Dermis blood vessel endothelial cell (primary cell): Measurements from ENCODE around the gene DNAJC4. TPM values are rescaled to one million over a fixed set of nuclear protein-coding genes. Genes with fewer than 3 reads are reported as not detected.
A peak's percentile ranks its signal among the peaks of the same experiment; 100 is the strongest.

Experiments used
- DNase-seq: peaks from one replicate; pipeline ENCODE4 v3.0.0; 2010
- total RNA-seq: library from RNA; depleted of rRNA; stranded (reverse); fragments of >200 nt; gene quantifications from 2 replicates; pipeline ENCODE4 v1.2.3, GENCODE V29; 2014

DNAJC4 gene
- total RNA-seq, 1 donor from 2014 or later = 17.4 TPM

DNA sequence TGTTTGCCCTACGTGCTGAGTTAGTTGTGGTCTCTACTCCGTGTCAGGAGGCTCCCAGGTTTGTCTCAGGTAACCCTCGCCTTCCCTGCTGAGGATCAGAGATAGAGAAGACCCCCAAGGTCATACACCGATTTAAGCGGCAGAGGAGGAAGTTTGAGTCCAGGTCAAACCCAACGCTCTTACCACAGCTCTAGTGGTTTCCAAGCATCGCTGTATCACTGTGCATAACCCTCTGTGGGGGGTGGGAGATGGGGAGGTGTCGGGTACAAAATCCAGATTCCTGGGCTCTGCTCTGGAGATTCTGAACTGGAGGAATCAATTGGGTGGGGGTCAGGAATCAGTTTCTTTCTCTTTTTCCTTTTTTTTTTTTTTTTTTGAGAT, 627 bp downstream of the DNAJC4 start:
- peak; percentile 23 for DNase-seq

DNA sequence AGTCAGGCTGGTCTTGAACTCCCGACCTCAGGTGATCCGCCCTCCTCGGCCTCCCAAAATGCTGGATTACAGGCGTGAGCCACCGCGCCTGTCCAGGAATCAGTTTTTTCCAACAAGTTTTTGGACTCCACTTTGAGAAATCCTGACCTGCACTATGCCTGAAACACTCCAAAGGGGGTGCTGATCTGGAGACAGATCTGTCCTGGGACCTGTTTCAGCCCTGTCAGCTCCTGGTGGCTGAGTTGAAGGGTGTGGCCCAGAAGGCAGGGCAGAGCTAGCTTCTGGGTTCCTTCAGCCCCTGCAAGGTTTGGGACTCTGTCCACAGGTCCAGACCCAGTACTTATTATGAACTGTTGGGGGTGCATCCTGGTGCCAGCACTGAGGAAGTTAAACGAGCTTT, 1.2 kb downstream of the DNAJC4 start:
- DNase-seq = no peak

GRCh38 chr11:64232182-64232966, 2.0 kb downstream of the DNAJC4 start:
- no peak for DNase-seq

GRCh38 chr11:64232967-64233315, 2.6 kb downstream of the DNAJC4 start:
- DNase-seq = no peak

GRCh38 chr11:64233913-64234586, 3.7 kb downstream of the DNAJC4 start, which contains the start of gene VEGFB:
TSS of gene VEGFB (plus strand) at chr11:64234584. CDS start at chr11:64234834, 250 bp downstream.
- DNase-seq = peak; percentile 63

DNA sequence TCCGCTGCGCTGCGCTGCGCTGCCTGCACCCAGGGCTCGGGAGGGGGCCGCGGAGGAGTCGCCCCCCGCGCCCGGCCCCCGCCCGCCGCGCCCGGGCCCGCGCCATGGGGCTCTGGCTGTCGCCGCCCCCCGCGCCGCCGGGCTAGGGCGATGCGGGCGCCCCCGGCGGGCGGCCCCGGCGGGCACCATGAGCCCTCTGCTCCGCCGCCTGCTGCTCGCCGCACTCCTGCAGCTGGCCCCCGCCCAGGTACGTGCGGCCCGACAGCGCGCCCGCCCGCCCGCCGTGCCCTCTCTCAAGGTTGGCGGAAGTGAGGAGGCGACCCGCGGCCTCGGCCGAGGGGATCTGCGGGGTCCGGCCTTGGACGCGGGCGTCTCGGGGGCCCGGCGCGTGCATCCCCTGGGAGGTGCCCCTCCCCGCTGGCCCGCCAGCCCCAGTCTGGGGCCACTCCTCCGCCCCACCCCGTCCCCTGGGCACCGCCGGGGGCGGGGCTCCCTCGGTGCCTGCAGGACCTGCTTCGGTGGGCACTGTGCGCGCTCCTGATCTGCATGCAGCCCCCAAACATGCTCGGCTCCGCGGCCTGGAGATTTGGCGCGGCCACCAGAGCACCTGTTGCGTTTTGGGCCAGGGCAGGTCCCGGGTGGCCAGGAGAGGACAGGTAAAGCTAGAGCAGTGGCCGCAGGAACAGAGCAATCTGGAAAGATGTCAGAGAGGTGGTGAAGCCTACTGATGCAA, 4.5 kb downstream of the DNAJC4 start:
- DNase-seq = peak; percentile 34

DNA sequence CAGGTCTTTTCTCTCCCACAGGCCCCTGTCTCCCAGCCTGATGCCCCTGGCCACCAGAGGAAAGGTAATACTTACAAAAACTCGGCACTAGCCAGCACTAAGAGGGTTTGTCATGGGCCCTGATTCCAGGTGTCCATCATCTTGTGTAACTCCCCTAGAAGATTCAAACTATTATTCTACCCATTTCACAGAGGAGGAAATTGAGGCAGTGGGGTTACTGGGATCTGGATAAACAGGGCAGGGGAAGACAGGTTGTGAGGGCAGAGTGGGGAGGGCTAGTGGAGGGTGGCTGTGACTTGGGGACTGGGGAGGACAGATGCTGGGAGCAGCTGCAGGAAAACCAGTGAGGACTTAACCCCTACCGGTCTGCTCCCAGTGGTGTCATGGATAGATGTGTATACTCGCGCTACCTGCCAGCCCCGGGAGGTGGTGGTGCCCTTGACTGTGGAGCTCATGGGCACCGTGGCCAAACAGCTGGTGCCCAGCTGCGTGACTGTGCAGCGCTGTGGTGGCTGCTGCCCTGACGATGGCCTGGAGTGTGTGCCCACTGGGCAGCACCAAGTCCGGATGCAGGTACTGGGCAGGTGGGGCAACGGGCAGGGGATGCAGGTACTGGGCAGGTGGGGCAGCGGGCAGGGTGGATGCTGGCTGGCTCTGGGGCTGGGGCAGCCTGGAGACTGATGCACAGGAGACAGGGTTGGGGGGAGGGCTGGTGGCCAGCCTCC, 5.3 kb downstream of the DNAJC4 start:
- DNase-seq = no peak

- DNase-seq = no peak
These were observed 7.2 kb downstream of the DNAJC4 start for GRCh38 chr11:64237484-64237951.

- no peak for DNase-seq
These were observed 7.7 kb downstream of the DNAJC4 start for GRCh38 chr11:64238076-64238475.

DNA sequence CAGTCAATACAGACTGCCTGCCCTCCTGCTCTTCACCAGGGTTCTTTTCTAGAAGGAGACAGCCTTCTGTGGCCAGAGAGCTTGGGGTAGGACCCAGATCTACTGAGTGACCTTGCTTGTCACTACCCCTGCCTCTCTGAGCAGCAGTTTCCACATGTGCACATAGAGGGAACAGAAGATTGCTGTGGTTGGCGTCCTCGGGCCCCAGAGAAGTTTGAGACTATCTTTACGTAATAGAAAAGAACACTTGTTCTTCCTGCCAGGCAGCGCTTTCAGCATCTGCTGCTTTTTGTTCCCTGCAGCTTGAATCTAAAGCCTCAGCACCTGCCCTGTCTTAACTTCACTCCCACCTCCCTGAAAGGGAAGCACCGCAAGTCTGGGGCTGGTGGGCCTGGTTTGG, 8.7 kb downstream of the DNAJC4 start:
- no peak for DNase-seq

DNA sequence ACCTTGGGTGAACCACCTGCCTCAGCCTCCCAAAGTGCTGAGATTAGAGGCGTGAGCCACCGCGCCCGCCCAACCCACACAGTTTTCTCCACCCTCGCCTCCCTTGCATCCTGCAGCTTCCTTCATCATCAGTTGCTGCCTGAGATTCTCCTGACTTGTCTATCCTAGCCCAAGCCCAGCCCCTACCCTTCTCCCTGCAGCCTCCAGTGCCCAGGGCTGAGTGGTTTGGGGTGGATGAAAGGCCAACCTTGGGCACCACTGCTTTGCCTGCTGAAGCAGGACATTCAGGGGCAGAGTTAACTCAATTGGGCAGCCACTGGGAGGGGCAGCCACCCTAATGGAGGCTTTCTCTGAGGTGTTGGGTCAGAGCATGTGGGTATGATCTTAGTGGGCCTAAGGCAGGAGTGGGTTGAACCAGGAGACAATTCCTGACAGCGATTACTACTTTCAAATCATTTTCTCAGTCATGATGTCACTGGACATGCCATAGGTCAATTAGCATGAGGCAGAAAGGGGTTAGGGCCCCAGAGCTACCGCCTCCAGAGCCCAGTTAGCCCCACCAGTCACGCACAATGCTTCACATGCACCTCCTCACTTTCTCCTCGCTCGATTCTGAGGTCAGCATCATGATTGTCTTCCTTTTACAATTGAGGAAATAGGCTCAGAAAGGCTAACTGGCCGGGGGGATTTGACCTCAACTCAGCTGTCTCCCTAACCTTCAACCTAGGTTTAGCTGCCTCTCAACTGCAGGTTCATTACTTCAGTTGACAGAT, 9.5 kb downstream of the DNAJC4 start:
- no peak for DNase-seq

GRCh38 chr11:64240435-64241240, 10.3 kb downstream of the DNAJC4 start, which contains the start of gene FKBP2:
TSS of gene FKBP2 (plus strand) at chr11:64241095. CDS start at chr11:64242388, 1,293 bp downstream.
- peak; percentile 98 for DNase-seq

DNA sequence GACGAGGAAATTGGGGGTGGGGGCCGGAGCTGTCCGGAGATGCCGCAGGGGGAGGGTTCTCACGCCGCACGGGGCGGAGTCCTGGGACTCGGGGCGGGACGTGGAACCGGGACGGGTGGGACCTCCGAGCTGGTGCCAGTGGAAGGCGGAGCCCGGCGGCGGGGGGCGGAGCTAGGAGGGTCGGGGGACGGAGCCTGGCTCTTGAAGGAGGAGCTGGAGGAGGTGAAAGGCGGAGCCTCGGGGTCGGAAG, 10.8 kb downstream of the DNAJC4 start:
- peak; percentile 100 for DNase-seq

- peak; percentile 52 for DNase-seq
These were observed 11.4 kb downstream of the DNAJC4 start for GRCh38 chr11:64241491-64242374.

GRCh38 chr11:64243236-64243854, 13.0 kb downstream of the DNAJC4 start:
- no peak for DNase-seq

- no peak for DNase-seq
These were observed 13.8 kb downstream of the DNAJC4 start for GRCh38 chr11:64244107-64244506.

GRCh38 chr11:64244966-64245365, 14.6 kb downstream of the DNAJC4 start:
- DNase-seq = no peak

DNA sequence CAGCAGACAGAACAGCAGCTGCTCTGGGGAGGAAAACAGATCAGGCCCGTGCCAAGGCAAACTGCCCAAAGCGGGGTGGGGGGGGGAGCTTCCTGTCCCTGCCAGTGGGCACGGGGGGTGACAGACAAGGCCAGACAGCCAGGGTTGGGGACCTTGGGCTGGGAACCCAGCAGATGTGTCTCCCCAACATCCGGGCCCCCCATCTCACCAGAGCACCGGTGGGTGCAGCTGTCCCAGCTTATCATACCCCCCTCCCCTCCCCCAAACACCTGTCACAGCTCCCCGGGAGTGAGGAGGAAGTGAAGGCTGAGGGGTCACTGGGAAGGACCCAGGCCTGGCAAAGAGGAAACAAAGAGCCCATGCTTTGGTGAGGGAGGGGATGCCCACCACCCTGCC, 15.1 kb downstream of the DNAJC4 start:
- peak; percentile 34 for DNase-seq

- peak; percentile 85 for DNase-seq
These were observed 15.7 kb downstream of the DNAJC4 start for GRCh38 chr11:64245797-64246620.
